Activated CD4-positive, alpha-beta memory T cell treated with anti-CD3 and anti-CD28 coated beads for 36 hours (primary cell): ENCODE measurements around the gene DENND2A. TPM values are rescaled to one million over a fixed set of nuclear protein-coding genes. Genes with fewer than 3 reads are reported as not detected.

Experiments used
- CTCF ChIA-PET: fragments of 350-600 bp; sonication (Branson Sonifier 250); formaldehyde crosslinking; loops from one replicate; lab custom pipeline; 2021; ENCODE audit warnings: antibody characterized with exemption, inconsistent platforms; lab: Charles Lee
- POLR2A ChIA-PET: fragments of 350-600 bp; sonication (Branson Sonifier 250); formaldehyde crosslinking; loops from one replicate; lab custom pipeline; 2021; ENCODE audit warnings: antibody characterized with exemption; lab: Charles Lee
- DNase-seq: peaks from one replicate; pipeline ENCODE4 v3.0.0-alpha.2; 2020
- H3K27ac Mint-ChIP-seq: one replicate; pipeline ENCODE4 v1.8.0; 2021; ENCODE audit warnings: mixed read lengths
- H3K27me3 Mint-ChIP-seq: one replicate; pipeline ENCODE4 v1.8.0; 2021; ENCODE audit warnings: mixed read lengths
- H3K36me3 Mint-ChIP-seq: one replicate; pipeline ENCODE4 v1.8.0; 2021; ENCODE audit warnings: mixed read lengths
- H3K4me1 Mint-ChIP-seq: one replicate; pipeline ENCODE4 v1.8.0; 2021; ENCODE audit warnings: low read depth, mixed read lengths
- H3K4me3 Mint-ChIP-seq: one replicate; pipeline ENCODE4 v1.8.0; 2021; ENCODE audit warnings: mild to moderate bottlenecking, mixed read lengths
- H3K9me3 Mint-ChIP-seq: one replicate; pipeline ENCODE4 v1.8.0; 2021; ENCODE audit warnings: mixed read lengths
- intact Hi-C: fragments of 100-400 bp; cut with micrococcal nuclease; formaldehyde crosslinking; loops from one replicate; pipeline ENCODE4 v1.15.1; 2023
- total RNA-seq, 2 experiments: library from RNA; stranded (reverse); gene quantifications; one replicate each; pipeline ENCODE4 v1.2.3, GENCODE V29; 2021

DENND2A gene
- total RNA-seq, 2 experiments from 2014 or later: not detected

GRCh38 chr7:140594131-140594691 lies 46.4 kb downstream of the DENND2A start:
- Mint-ChIP-seq H3K4me3 (no peak overlapping the region), H3K36me3 (no peaks in the 10 kb centered on the region), H3K4me1 (peaks cover 3% of the 10 kb centered on the region), H3K27me3 (peaks cover 8% of the 10 kb centered on the region), H3K27ac (no peak overlapping the region), H3K9me3 (no peaks in the 10 kb centered on the region)
- DNase-seq: no peak
- intact Hi-C loops: no loop called here
- CTCF ChIA-PET: no interaction called here
- POLR2A ChIA-PET: no interaction called here

GRCh38 chr7:140593672-140593982 lies 47.0 kb downstream of the DENND2A start:
- H3K4me1 Mint-ChIP-seq: peaks cover 3% of the 10 kb centered on the region
- no peaks in the 10 kb centered on the region for H3K9me3 Mint-ChIP-seq
- H3K36me3 Mint-ChIP-seq: no peaks in the 10 kb centered on the region
- POLR2A ChIA-PET: no interaction called here
- H3K27me3 Mint-ChIP-seq: peaks cover 10% of the 10 kb centered on the region
- no peak overlapping the region for H3K27ac Mint-ChIP-seq
- intact Hi-C loops: no loop called here
- CTCF ChIA-PET: no interaction called here
- no peak overlapping the region for H3K4me3 Mint-ChIP-seq
- DNase-seq: no peak

DNA sequence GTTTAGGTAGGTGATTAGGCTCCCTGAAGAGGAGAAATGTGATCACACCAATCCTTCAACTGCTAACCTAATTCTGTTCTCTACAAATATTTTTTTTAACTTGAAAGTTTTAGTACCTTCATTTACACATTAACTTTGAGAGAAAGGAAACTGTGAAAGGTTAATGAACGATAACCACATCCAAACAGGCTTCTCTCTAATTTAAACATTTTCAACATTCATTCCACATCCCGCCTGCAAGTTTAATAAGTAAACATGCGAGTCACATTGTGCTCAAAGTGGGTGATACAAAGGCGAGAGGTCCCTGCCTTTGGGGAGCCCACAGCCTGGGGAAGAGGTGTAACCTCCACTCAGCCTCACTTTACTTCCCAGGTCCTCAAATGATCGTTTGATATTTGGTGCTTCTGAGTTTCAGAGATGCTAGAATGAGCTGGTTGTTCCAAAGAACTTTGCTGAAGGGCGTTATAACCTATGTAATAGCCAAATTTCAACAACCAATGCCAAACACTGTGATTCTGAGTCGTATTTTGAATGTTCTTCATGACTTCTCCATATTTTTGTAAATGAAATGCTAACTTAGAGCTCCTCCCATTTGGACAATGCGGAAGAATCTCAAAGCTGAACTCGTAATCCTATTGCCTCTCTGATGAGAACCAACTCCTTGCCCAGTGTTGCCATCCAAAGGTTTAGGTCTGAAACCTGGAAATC lies 47.5 kb downstream of the DENND2A start:
- intact Hi-C loops: no loop called here
- Mint-ChIP-seq H3K4me1 (peaks cover 3% of the 10 kb centered on the region), H3K9me3 (no peaks in the 10 kb centered on the region), H3K27me3 (peaks cover 10% of the 10 kb centered on the region), H3K4me3 (no peak overlapping the region), H3K36me3 (no peaks in the 10 kb centered on the region), H3K27ac (no peak overlapping the region)
- ChIA-PET CTCF (no interaction called here), POLR2A (no interaction called here)
- no peak for DNase-seq

GRCh38 chr7:140591180-140591902 lies 49.3 kb downstream of the DENND2A start:
- ChIA-PET CTCF (no interaction called here), POLR2A (no interaction called here)
- H3K27ac Mint-ChIP-seq: no peak overlapping the region
- H3K4me3 Mint-ChIP-seq: no peak overlapping the region
- intact Hi-C loops: no loop called here
- DNase-seq: no peak
- peaks cover 8% of the 10 kb centered on the region for H3K27me3 Mint-ChIP-seq
- no peaks in the 10 kb centered on the region for H3K9me3 Mint-ChIP-seq
- peaks cover 3% of the 10 kb centered on the region for H3K4me1 Mint-ChIP-seq
- H3K36me3 Mint-ChIP-seq: no peaks in the 10 kb centered on the region

DNA sequence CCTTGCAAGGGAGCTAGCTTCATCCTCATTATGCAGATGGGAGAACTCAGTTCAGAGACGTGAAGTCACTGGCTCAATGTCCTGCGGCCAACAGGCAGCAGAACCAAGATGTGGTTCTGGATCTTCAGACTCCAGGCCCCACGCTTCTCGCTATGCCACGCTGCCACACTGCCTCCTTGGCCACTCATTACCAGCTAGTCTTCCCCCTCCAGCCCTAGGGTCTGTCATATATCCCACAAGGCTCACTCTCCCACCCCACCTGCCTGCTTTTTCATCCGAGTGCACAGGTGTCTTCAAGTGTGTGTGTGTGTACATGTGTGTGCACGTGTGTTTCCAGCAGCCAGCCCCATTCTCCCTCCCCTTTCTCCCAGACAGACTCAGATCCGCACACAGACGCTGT lies 53.4 kb downstream of the DENND2A start:
- no peaks in the 10 kb centered on the region for H3K4me1 Mint-ChIP-seq
- H3K9me3 Mint-ChIP-seq: no peaks in the 10 kb centered on the region
- peaks cover 4% of the 10 kb centered on the region for H3K27me3 Mint-ChIP-seq
- ChIA-PET POLR2A (no interaction called here), CTCF (no interaction called here)
- no peak overlapping the region for H3K4me3 Mint-ChIP-seq
- intact Hi-C loops: no loop called here
- no peaks in the 10 kb centered on the region for H3K36me3 Mint-ChIP-seq
- DNase-seq: no peak
- H3K27ac Mint-ChIP-seq: no peak overlapping the region

DNA sequence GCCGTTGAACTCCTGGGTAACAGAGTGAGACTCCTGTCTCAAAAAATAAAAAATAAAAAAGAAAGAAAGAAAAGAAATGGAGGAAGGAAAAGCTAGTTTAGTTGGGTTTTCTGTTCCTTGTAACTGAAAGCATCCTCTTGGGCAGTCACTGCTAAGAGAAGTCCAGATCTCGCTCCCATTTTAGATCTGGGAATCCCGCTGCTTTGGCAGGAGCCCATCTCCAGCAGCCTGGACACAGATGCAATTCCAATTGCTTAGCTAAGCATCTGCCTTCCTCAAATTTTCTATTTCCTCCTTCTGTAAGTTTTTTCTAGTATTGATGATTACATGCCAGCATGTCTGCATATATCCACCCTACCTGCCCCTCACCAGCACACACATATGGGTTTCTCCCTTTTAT lies 54.1 kb downstream of the DENND2A start:
- no peaks in the 10 kb centered on the region for H3K4me1 Mint-ChIP-seq
- H3K4me3 Mint-ChIP-seq: no peak overlapping the region
- H3K9me3 Mint-ChIP-seq: no peaks in the 10 kb centered on the region
- peaks cover 4% of the 10 kb centered on the region for H3K27me3 Mint-ChIP-seq
- no peaks in the 10 kb centered on the region for H3K36me3 Mint-ChIP-seq
- no peak overlapping the region for H3K27ac Mint-ChIP-seq
- ChIA-PET POLR2A (no interaction called here), CTCF (no interaction called here)
- intact Hi-C loops: no loop called here
- no peak for DNase-seq

- Mint-ChIP-seq H3K27me3 (peaks cover 4% of the 10 kb centered on the region), H3K4me1 (no peaks in the 10 kb centered on the region)
Observed at GRCh38 chr7:140585333-140585732, 55.3 kb downstream of the DENND2A start.

GRCh38 chr7:140584195-140584851 lies 56.3 kb downstream of the DENND2A start:
- no peak for DNase-seq
- ChIA-PET POLR2A (no interaction called here), CTCF (no interaction called here)
- Mint-ChIP-seq H3K36me3 (no peaks in the 10 kb centered on the region), H3K9me3 (no peaks in the 10 kb centered on the region), H3K27ac (no peak overlapping the region), H3K4me1 (no peaks in the 10 kb centered on the region), H3K27me3 (peaks cover 4% of the 10 kb centered on the region), H3K4me3 (no peak overlapping the region)
- intact Hi-C loops: no loop called here

More at GRCh38 chr7:140585333-140585732, 55.3 kb downstream of the DENND2A start:
- ChIA-PET CTCF (no interaction called here), POLR2A (no interaction called here)
- no peak for DNase-seq
- H3K27ac Mint-ChIP-seq: no peak overlapping the region
- H3K9me3 Mint-ChIP-seq: no peaks in the 10 kb centered on the region
- intact Hi-C loops: no loop called here
- H3K36me3 Mint-ChIP-seq: no peaks in the 10 kb centered on the region
- H3K4me3 Mint-ChIP-seq: no peak overlapping the region

DNA sequence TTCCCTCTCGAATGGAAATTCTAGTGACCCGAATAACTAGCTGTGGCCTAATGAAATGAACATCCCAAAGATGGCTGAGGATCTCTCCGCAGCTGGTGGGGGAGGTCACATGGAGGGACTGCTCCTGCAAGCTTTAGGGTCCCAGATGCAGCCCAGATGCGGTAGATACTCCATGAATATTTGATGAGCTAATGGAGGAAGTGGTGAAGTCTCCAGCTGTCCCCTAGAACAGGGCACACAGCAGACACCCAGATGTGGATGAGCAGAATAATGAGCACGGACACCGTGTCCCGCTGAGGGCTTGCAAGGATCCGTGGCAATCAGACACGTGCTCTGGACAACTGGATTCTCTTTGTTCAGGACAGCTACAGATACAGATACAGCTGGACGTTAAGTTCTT lies 59.2 kb downstream of the DENND2A start:
- H3K9me3 Mint-ChIP-seq: no peaks in the 10 kb centered on the region
- no peaks in the 10 kb centered on the region for H3K4me1 Mint-ChIP-seq
- H3K4me3 Mint-ChIP-seq: no peak overlapping the region
- H3K27ac Mint-ChIP-seq: no peak overlapping the region
- no peak for DNase-seq
- H3K36me3 Mint-ChIP-seq: no peaks in the 10 kb centered on the region
- no peaks in the 10 kb centered on the region for H3K27me3 Mint-ChIP-seq
- CTCF ChIA-PET: no interaction called here
- intact Hi-C loops: no loop called here
- POLR2A ChIA-PET: no interaction called here

DNA sequence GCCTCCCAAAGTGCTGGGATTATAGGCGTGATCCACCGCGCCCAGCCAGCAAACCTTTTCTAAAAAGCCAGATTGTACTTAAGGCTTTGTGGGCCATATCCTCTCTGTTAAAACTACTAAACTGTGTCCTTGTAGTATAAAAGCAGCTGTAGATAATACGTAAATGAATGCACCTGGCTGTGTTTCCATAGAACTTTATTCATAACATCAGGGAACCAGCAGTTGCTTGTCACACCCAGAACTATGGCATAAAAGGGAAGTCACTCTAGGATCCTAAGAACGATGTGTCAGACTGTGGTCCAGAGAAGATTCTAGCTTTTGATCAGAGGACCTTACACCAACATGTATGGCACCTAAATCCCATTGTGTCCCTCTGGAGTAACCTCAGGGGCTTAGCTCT lies 63.0 kb downstream of the DENND2A start:
- no peak overlapping the region for H3K27ac Mint-ChIP-seq
- H3K36me3 Mint-ChIP-seq: no peaks in the 10 kb centered on the region
- ChIA-PET CTCF (no interaction called here), POLR2A (no interaction called here)
- no peaks in the 10 kb centered on the region for H3K9me3 Mint-ChIP-seq
- H3K4me3 Mint-ChIP-seq: no peak overlapping the region
- peaks cover 4% of the 10 kb centered on the region for H3K27me3 Mint-ChIP-seq
- intact Hi-C loops: no loop called here
- no peak for DNase-seq
- no peaks in the 10 kb centered on the region for H3K4me1 Mint-ChIP-seq

GRCh38 chr7:140576589-140576988 lies 64.0 kb downstream of the DENND2A start:
- Mint-ChIP-seq H3K27me3 (peaks cover 4% of the 10 kb centered on the region), H3K4me1 (no peaks in the 10 kb centered on the region), H3K4me3 (no peak overlapping the region), H3K9me3 (no peaks in the 10 kb centered on the region), H3K27ac (no peak overlapping the region), H3K36me3 (no peaks in the 10 kb centered on the region)
- ChIA-PET CTCF (no interaction called here), POLR2A (no interaction called here)
- DNase-seq: no peak
- intact Hi-C loops: no loop called here

GRCh38 chr7:140571538-140572122 lies 69.0 kb downstream of the DENND2A start:
- H3K27me3 Mint-ChIP-seq: peaks cover 5% of the 10 kb centered on the region
- no peaks in the 10 kb centered on the region for H3K36me3 Mint-ChIP-seq
- ChIA-PET CTCF (interaction anchor here (0.5 kb wide), 1 partner anchor 51 kb away, joined by 4 read pairs; no protein-coding TSS in a partner anchor), POLR2A (no interaction called here)
- no peak overlapping the region for H3K27ac Mint-ChIP-seq
- H3K4me1 Mint-ChIP-seq: no peaks in the 10 kb centered on the region
- intact Hi-C loops: no loop called here
- no peaks in the 10 kb centered on the region for H3K9me3 Mint-ChIP-seq
- no peak overlapping the region for H3K4me3 Mint-ChIP-seq
- DNase-seq: no peak
